Neural progenitor cell (in vitro differentiated cells): ENCODE measurements around the gene TEX51.

Experiments used
- EZH2 ChIP-seq: fragments of 200-600 bp; sonication (generic); IDR thresholded peaks from 2 replicates; pipeline ENCODE4 v1.6.1; 2017; ENCODE audit warnings: antibody characterized with exemption, mild to moderate bottlenecking, moderate library complexity
- EZH2phosphoT487 ChIP-seq: fragments of 200-600 bp; sonication (generic); IDR thresholded peaks from 2 replicates; pipeline ENCODE4 v1.6.1; 2017; ENCODE audit warnings: antibody characterized with exemption
- TF ChIP-seq, protein P1 (sequence below): fragments of 200-600 bp; sonication (generic); IDR thresholded peaks from 2 replicates; pipeline ENCODE4 v1.5.1; 2017; ENCODE audit warnings: antibody characterized with exemption, mild to moderate bottlenecking

- TF ChIP-seq, protein P1, sequence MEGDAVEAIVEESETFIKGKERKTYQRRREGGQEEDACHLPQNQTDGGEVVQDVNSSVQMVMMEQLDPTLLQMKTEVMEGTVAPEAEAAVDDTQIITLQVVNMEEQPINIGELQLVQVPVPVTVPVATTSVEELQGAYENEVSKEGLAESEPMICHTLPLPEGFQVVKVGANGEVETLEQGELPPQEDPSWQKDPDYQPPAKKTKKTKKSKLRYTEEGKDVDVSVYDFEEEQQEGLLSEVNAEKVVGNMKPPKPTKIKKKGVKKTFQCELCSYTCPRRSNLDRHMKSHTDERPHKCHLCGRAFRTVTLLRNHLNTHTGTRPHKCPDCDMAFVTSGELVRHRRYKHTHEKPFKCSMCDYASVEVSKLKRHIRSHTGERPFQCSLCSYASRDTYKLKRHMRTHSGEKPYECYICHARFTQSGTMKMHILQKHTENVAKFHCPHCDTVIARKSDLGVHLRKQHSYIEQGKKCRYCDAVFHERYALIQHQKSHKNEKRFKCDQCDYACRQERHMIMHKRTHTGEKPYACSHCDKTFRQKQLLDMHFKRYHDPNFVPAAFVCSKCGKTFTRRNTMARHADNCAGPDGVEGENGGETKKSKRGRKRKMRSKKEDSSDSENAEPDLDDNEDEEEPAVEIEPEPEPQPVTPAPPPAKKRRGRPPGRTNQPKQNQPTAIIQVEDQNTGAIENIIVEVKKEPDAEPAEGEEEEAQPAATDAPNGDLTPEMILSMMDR: no peak
- TF ChIP-seq EZH2 (no peak), EZH2phosphoT487 (no peak)
These were observed 37.6 kb downstream of the TEX51 start for GRCh38 chr2:126936219-126936723.
